GM20431 (cell line): ENCODE data around the gene ZNRF3.
"Not testable (repeated sequence)": the region's sequence is repeated elsewhere in the genome, so short reads cannot be mapped to it uniquely, and the experiment has no call there.

ENCODE experiments used
- in situ Hi-C: fragments of 300-500 bp; cut with MseI, MboI; formaldehyde crosslinking; loops from one replicate; pipeline ENCODE4 v1.15.0; 2020; ENCODE audit warnings: low sequenced_read_pairs; ENCODE audit not compliant: unreplicated experiment

The ZNRF3 gene

DNA sequence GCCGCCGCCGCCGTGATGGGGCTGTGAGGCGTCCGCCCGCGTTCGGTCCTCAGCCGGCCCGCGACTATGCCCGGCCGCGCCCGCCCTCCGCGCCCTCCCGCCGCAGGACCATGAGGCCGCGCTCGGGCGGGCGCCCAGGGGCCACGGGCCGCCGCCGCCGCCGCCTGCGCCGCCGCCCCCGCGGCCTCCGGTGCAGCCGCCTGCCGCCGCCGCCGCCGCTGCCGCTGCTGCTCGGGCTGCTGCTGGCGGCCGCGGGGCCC lies 215 bp downstream of the ZNRF3 start:
- in situ Hi-C loops: no loop called here

- in situ Hi-C loops: no loop called here
Observed at GRCh38 chr22:28883917-28884746, 760 bp downstream of the ZNRF3 start.

DNA sequence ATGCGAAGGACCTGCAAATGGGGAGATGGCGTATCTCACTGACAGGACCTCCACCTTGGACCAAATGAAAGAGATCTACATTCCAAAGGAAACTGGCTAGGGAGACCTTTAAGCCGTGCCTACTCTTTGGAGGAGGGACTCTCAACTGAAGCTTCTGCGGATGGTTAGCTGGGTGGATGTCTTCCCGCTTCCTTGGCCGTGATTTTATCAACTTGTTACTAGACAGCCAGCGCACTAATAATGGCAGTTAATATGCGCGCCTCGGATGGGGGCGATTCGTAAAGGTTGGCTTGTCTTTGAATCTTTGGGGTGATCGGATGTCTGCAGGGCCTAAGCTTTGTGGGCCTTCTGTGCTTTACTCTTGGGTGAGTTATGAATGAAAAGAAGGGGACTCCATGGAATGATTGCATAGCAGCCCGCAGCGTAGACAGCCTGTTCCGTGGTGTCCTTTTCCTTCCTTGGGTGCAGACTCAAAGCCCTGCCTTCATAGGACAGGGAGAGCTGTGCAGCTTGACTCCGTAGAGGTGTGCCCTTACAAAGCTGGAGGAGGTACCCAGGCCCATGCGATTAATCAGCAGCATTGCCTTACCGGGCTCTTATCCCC lies 1.5 kb downstream of the ZNRF3 start:
- in situ Hi-C loops: no loop called here

DNA sequence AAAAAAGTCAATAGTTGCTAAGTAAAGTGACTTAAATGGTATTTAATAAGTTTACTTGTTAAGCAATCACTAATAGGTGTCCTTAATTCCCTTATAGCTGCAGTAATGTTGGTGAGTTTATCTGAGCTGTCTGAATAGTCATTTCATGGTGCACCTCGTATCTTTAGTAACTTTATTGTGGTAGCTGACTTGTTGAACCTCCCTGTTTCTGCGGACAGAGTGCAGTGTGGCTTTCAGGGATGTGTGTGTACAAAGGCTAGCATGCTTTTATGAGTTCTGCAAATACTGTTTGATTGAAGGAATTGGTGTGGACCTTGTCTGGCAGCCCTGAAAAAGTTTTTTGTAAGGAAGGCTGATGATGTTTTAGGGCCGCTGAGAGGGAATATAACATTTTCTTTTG lies 2.6 kb downstream of the ZNRF3 start:
- in situ Hi-C loops: no loop called here

DNA sequence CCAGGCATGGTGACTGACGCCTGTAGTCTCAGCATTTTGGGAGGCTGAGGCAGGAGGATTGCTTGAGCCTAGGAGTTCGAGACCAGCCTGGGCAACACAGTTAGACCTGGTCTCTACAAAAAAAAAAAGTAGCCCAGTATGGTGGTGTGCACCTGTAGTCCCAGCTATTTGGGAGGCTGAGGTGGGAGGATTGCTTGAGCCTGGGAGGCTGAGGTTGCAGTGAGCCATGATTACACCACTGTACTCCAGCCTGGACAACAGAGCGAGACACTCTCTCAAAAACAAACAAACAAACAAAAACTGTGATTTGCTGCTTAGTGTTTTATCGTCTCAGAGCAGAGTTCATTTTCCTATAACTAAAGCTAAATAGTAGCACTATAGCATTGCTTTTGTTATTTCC lies 3.3 kb downstream of the ZNRF3 start:
- in situ Hi-C loops: not testable (repeated sequence)

DNA sequence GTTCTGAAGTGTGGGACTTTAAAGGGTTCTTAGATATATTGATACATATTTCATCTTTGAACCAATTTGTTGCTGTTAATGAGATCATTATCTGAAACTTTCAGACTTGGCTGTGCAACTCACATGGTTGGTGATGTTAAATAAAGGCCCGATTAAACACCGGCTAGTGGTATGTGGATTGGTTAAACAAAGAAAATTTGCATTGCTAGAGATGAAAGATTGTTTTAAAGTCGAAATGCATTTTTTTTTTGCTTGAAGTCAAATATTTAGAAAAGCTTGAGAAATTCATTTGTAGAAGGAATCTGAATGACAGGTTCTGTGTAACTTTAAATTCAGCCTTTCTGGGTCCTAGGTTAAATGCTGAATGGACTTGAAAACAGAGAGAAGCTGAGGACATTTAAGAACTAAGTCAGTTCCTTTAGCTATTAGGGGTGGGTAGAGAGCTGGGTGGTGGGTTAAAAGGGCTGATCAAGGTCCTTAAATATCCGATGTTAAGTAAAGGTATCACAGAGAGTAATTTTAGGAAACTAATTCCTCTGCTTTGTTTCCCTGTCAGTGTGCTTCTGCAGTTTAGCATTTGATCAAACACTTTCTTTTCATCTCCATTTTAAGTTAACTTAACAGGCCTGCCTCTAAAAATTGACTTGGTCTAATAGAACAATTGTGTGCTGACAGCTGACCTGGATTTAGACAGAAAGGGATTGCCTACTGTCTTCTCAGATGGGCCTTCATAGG lies 4.5 kb downstream of the ZNRF3 start:
- in situ Hi-C loops: no loop called here

- in situ Hi-C loops: no loop called here
Observed at GRCh38 chr22:28889478-28890024, 6.2 kb downstream of the ZNRF3 start.

DNA sequence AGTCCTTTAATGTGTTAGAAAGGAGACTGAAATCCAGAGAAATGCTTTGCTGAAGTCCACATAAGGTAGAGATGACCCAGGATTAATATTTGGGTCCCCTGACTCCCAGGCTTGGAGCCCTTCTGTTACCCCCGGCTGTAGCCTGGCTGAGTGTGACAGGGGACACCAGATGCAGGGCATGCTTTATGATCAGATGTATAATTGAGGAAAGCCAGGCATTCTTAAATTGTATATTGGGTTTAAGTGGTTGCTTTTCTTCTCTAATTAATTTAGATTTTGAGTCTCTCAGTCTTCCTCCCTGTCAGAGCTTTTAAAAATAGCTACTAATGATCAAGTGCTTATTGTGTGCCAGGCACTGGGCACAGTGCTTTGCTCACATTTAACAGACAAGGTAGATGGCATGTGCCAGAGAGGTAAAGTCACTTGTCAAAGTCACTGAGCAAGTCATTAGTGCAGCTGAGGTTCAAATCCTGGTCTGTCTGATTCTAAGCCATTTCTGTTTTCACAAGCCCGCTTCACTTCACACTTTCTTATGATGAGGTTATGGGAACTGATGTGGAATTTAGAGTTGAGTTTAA lies 7.9 kb downstream of the ZNRF3 start:
- in situ Hi-C loops: no loop called here

DNA sequence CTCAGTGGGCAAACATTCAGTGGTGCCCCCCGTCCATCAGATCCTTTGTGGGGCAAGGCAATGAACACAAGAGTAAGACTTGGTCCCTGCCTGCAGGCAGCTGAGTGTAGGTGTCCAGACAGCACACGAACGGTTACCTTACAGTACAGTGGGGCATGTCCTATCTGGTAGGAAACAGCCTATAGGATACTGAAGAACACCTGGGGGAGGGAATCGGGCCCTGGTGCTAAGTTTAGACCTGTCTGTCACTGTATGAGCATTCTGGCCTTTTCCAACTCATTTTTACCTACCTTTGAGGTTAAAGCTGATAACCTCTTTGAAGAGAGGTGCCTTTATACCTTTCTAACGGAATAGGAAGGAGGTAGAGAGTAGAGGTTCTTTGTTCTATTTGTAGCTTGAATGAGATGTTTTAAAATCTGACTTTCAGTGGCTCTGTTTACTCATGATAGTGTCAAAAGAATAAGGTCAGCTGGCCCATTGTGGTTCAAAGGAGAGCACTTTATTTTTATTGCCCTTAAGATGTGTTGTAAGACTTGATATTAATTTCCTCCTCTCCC lies 8.9 kb downstream of the ZNRF3 start:
- in situ Hi-C loops: no loop called here

- in situ Hi-C loops: no loop called here
Observed at GRCh38 chr22:28893810-28894209, 10.4 kb downstream of the ZNRF3 start.

GRCh38 chr22:28894334-28894733 lies 11.0 kb downstream of the ZNRF3 start:
- in situ Hi-C loops: no loop called here

DNA sequence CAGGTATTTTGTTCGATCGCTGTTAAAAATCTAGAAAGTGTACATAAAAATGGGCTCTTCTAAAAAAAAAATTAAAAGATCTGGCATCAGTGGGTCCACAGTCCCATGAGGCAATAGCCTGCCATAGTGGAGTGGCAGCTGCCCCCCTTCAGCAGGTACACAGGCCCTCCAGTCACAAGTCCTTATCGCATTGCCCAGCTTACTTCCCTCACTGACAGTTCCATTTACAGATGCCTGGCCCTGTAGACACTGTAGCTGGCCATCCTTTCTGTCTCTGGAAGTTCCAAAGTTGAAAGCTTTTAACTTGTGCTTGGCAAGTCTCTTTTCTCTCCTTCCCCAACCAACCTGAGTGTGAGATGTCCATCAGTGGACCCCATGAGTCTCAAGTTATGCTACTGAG lies 11.4 kb downstream of the ZNRF3 start:
- in situ Hi-C loops: no loop called here

GRCh38 chr22:28896611-28897010 lies 13.2 kb downstream of the ZNRF3 start:
- in situ Hi-C loops: no loop called here

DNA sequence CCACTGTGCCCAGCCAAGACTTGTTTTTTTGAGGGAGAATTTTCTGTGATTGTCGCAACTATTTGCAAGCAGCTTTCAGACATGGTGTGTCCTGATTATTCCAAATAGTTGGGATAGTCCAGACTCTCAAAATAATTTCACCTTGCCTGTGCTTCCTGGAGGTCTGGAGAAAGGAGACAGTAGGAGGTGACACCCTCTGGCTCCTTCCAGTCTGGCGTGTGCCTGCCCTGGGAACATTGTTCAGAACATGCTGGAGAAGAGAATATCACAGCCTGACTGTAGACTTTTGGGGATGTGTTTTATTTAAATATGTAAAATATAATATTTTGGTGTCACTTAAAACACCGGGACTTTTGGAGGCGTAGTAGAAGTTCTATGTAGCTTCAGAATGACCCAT lies 14.9 kb downstream of the ZNRF3 start:
- in situ Hi-C loops: no loop called here

DNA sequence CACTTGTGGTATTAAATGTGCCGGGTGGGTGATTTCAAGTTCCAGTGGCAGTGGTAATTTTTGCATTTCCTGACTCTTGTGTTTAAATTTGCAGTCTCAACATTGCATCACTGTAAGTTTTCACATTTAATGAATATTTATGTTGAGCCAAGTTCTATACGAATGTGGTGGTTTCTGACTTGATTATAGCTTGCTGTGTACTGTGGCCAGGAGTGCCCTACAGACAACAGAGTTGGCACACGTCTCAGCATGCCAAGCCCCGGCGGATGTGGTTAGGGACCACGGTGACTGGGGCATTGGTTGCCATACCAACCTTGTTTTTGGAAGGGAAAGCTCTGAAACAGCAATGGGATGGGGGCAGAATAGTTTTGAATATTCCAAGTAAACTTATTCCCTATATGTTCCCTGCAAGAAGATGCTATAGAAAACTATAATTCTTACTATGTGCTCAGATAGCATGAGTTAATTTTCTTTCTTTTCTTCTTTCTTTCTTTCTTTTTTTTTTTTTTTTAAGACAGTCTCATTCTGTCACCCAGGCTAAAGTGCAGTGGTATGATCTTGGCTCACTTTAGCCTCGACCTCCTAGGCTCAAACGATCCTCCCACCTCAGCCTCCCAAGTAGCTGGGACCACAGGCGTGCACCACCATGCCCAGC lies 16.0 kb downstream of the ZNRF3 start:
- in situ Hi-C loops: no loop called here

DNA sequence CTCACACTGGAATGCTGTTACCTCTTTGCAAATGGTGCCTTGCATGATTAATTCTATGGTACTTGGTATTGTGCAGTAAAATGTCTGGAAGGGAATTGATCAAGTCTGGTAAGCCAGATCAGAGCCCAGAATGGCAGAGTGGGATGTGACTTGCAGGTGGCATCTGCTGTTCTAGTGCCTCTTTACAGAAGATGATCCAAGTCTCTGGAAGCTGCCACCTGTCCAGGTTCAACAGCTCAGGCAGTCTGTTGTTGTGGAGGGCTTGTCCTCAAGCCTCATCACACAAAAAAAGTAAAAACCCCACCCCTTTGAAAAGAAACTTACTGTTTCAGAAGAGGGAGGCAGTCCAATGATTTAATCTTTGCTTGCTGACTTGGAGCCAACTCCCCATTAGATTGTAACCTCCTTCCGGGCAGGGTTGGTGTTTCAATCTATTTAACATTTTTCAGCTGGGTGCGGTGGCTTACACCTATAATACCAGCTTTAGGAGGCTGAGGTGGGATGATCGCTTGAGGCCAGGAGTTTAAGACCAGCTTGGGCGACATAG lies 17.1 kb downstream of the ZNRF3 start:
- in situ Hi-C loops: no loop called here

DNA sequence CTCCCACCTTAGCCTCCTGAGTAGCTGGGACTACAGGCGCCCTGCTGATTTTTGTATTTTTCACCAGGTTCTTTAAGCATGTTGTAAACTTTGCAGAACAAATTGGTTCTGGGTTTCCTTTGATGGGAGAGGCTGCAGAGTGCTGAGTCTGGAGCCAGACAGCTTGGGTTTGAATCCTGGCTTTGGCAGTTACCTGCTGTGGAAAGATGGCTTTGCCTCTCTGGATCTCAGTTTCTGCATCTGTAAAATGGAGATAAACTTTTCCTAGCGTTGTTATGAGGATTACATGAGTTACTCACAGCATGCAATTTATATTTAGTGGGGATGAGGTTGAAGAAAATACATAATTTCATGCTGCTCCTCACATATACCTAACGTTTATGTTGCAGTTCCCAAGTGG lies 19.1 kb downstream of the ZNRF3 start:
- in situ Hi-C loops: no loop called here

DNA sequence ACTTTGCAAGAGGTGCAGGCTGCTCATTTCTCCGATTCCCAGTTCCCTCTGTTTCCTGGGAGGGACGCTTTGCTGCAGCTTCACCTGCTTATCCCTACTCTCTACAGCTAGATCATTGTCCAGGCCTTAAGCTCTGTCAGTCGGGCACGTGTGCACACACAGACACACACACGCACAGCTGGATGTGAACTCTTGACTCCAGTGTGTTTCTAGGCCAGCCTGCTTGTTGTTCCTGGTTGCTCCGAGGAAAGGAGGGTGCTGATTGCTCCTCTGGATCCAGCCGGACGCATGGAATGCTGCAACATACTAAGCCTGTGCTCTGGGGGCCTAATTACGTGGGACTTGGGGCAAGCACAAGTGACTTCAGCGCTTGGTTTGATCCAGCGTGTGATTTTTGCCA lies 19.7 kb downstream of the ZNRF3 start:
- in situ Hi-C loops: no loop called here

DNA sequence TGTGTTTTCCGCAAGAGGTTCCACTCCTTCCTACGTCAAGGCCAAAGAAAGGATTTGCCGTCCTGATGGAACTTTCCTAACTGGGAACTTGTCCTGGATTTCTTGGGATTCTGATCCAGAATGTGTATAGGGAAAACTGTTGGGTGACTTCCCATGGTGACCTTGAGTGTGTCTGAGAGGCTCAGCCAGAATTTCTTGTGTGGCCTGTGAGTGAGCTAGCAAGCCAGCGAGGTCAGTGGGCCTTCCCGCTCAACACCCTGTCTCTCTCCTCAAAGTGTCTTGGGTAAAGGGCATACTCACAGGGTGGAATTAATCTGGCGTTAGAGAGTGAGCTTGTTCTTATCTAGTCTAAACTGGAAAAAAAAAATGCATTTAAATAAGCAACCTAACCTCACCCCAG lies 20.4 kb downstream of the ZNRF3 start:
- in situ Hi-C loops: no loop called here
